Fibroblast of skin of abdomen (primary cell): ENCODE measurements around the gene KLK2. TPM values are rescaled to one million over a fixed set of nuclear protein-coding genes. Genes with fewer than 3 reads are reported as not detected.

Source experiments
- DNase-seq: peaks from one replicate; pipeline ENCODE4 v3.0.0-alpha.2; 2013
- polyA plus RNA-seq, 2 experiments: library from polyadenylated mRNA; unstranded; fragments of 120-200 nt; gene quantifications; one replicate each; pipeline ENCODE4 v1.2.1, GENCODE V29; 2013; ENCODE audit not compliant: insufficient read length in 2 of 2

The KLK2 gene
- polyA plus RNA-seq (2013, experiment 1 of 2; ENCODE audit: insufficient read length), result not detected
- not detected for polyA plus RNA-seq (2013, experiment 2 of 2; ENCODE audit: insufficient read length)

- DNase-seq, result no peak
Measured at GRCh38 chr19:50873056-50873455, at the start of gene KLK2. TSS of gene KLK2 (plus strand) at chr19:50873439. CDS start at chr19:50873474, 35 bp downstream.

- DNase-seq, result no peak
Measured at GRCh38 chr19:50826492-50827240, 46.6 kb upstream of the KLK2 start.

GRCh38 chr19:50827476-50827875, 45.8 kb upstream of the KLK2 start:
- DNase-seq, result no peak

- DNase-seq, result no peak
Measured at GRCh38 chr19:50829801-50830200, 43.4 kb upstream of the KLK2 start.

- DNase-seq, result no peak
Measured at GRCh38 chr19:50830266-50831025, 42.8 kb upstream of the KLK2 start.

- DNase-seq, result no peak
Measured at GRCh38 chr19:50831026-50831396, 42.2 kb upstream of the KLK2 start.

GRCh38 chr19:50832666-50833065, 40.6 kb upstream of the KLK2 start:
- DNase-seq, result no peak

GRCh38 chr19:50833117-50833801, 40.0 kb upstream of the KLK2 start, which contains the start of gene KLK15:
TSS of gene KLK15 (minus strand) at chr19:50833574. CDS start at chr19:50831492, 2,082 bp downstream.
- no peak for DNase-seq

GRCh38 chr19:50833802-50834167, 39.5 kb upstream of the KLK2 start:
- no peak for DNase-seq

- peak; percentile 3 for DNase-seq
Measured at GRCh38 chr19:50835103-50835784, 38.0 kb upstream of the KLK2 start.

- DNase-seq, result peak; percentile 51
Measured at GRCh38 chr19:50835785-50836542, 37.3 kb upstream of the KLK2 start.

GRCh38 chr19:50836543-50837195, 36.6 kb upstream of the KLK2 start:
- no peak for DNase-seq

- no peak for DNase-seq
Measured at GRCh38 chr19:50837300-50837699, 35.9 kb upstream of the KLK2 start.

- DNase-seq, result peak; percentile 4
Measured at GRCh38 chr19:50838239-50838638, 35.0 kb upstream of the KLK2 start.

- no peak for DNase-seq
Measured at GRCh38 chr19:50839712-50840655, 33.3 kb upstream of the KLK2 start.

GRCh38 chr19:50842130-50842529, 31.1 kb upstream of the KLK2 start:
- DNase-seq, result no peak

- no peak for DNase-seq
Measured at GRCh38 chr19:50843205-50843604, 30.0 kb upstream of the KLK2 start.

GRCh38 chr19:50843701-50844221, 29.5 kb upstream of the KLK2 start:
- no peak for DNase-seq

- no peak for DNase-seq
Measured at GRCh38 chr19:50844296-50844935, 28.8 kb upstream of the KLK2 start.
